Measurements from ENCODE around the gene PSENEN.

Gene PSENEN

GRCh38 chr19:35738021-35738886 is 7.2 kb upstream of the PSENEN start:
- H3K27ac ChIP-seq: peak overlapping the region; percentile 90
- TF ChIP-seq, protein P1, sequence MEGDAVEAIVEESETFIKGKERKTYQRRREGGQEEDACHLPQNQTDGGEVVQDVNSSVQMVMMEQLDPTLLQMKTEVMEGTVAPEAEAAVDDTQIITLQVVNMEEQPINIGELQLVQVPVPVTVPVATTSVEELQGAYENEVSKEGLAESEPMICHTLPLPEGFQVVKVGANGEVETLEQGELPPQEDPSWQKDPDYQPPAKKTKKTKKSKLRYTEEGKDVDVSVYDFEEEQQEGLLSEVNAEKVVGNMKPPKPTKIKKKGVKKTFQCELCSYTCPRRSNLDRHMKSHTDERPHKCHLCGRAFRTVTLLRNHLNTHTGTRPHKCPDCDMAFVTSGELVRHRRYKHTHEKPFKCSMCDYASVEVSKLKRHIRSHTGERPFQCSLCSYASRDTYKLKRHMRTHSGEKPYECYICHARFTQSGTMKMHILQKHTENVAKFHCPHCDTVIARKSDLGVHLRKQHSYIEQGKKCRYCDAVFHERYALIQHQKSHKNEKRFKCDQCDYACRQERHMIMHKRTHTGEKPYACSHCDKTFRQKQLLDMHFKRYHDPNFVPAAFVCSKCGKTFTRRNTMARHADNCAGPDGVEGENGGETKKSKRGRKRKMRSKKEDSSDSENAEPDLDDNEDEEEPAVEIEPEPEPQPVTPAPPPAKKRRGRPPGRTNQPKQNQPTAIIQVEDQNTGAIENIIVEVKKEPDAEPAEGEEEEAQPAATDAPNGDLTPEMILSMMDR (IDR thresholded peaks at IDR 0.05): no peak
- TF ChIP-seq ZFX (IDR thresholded peaks at IDR 0.05; ENCODE audit: borderline replicate concordance): no peak

- TF ChIP-seq, protein P1 (IDR thresholded peaks at IDR 0.05): no peak
- no peak for TF ChIP-seq ZFX (IDR thresholded peaks at IDR 0.05; ENCODE audit: borderline replicate concordance)
- H3K27ac ChIP-seq: peak overlapping the region; percentile 90
Measured at GRCh38 chr19:35738887-35739229, 6.6 kb upstream of the PSENEN start.

DNA sequence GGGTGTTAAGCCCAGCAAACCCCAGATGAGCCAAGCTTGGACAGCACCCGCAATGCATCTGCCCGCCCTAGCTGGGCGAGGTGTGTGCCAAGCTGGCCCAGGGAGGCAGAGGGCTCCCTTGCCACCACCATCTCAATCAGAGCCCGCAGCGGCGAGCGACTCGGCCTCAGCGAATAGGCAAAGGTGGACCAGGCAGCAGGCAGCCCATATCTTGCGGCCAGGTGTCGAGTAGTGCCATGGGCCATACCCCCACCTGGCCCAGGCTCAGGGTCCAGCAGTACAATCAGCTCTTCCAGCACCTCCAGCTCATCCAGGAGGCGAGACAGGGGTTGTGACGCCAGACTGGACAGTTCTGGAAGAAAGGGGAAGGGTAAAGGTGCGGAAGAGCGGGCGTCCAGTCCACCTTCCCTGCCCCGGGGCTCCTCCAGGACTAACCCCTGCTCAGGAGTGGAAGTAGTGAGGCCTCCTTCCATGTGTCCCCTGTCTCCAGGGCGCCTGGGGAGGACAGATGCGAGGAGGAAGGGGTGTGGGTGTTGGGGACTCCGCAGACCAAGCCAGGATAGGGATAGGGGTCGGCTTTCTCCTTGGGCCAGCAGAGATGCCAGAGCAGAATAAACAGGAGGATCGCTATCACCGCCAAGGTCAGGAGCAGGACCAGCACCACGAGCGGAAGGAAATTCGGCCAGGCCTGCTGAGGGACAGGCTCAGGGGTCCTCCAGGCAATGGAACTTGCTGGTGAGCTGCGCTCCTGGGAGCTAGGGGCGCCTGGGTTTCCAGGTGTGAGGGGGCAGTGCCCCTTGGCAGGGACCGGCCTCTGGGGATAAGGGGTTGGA is 6.0 kb upstream of the PSENEN start:
- H3K27ac ChIP-seq: peak overlapping the region; percentile 90
- TF ChIP-seq, protein P1 (IDR thresholded peaks at IDR 0.05): no peak
- TF ChIP-seq ZFX (IDR thresholded peaks at IDR 0.05; ENCODE audit: borderline replicate concordance): no peak

DNA sequence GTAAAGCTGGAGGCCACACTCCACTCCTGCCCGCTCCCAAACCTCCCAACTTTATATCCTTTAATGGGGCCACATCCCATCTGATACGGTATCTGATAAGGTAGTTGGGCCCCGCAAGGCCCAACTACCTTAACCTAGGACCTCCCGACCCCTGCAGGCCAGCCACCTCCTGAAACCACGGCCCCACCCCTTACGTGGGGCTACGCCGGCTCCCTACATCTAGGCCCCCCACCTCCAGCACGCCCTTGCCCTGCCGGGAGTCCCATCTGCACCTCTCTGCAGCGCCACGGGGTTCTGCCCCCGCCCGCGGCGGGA is 5.4 kb upstream of the PSENEN start:
- H3K27ac ChIP-seq: peak overlapping the region; percentile 90

DNA sequence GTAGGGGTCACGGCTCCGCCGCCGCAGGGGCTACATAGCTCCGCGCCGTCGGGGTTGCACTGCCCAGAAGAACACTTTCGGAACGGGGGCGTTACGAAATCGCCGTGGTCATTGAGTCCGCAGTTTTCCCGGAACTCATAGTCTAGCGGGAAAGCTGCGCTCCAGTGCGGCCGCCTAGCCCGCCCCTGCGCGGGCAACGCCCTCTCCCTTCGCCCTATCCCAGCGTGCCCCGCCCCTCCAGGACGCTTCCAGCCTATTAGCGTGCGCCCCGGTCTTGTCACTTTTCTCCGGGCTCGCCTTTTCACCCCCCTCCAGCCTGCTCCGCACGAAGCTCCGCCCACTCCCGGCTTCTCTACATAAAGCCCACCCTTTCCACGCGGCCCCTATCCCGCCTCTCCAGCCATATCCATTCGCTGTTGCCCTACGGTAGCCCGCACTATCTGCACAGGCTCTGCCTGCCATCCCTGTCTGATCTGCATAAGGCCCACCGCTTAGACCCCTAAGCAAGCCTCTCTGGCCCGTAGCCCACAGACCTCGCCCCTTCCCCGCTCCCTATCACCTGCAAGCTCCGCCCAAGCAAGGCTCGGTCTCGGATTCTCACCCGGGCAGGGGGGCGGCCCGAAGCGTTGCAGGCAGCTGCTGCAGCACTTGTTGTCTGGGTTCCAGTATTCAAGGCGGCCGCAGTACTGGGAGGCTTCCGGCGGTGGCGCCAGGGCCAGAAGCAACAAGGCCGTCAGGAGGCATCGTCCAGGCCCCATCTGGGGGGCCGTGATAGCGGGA is 4.8 kb upstream of the PSENEN start:
- peak overlapping the region; percentile 90 for H3K27ac ChIP-seq
- TF ChIP-seq, protein P1 (IDR thresholded peaks at IDR 0.05): peak; percentile 48
- TF ChIP-seq ZFX (IDR thresholded peaks at IDR 0.05; ENCODE audit: borderline replicate concordance): no peak

More for the DNA sequence above, 5.4 kb upstream of the PSENEN start:
- TF ChIP-seq, protein P1 (IDR thresholded peaks at IDR 0.05): no peak
- no peak for TF ChIP-seq ZFX (IDR thresholded peaks at IDR 0.05; ENCODE audit: borderline replicate concordance)

- TF ChIP-seq, protein P1 (IDR thresholded peaks at IDR 0.05): peak; percentile 19; the same call in 1 of the 2 replicates
- no peak for TF ChIP-seq ZFX (IDR thresholded peaks at IDR 0.05; ENCODE audit: borderline replicate concordance)
- H3K27ac ChIP-seq: peak overlapping the region; percentile 90
Measured at GRCh38 chr19:35741203-35741515, 4.3 kb upstream of the PSENEN start.
